ENCODE results near the gene CHST8. TPM values are rescaled to one million over a fixed set of nuclear protein-coding genes. Genes with fewer than 3 reads are reported as not detected.

Gene CHST8
- polyA plus RNA-seq, 2 of the 4 experiments (the other 2 are of a cell fraction), result not detected

GRCh38 chr19:33731881-33732280 is 110.1 kb downstream of the CHST8 start:
- WGBS (ENCODE audit: missing lambda C conversion rate), result 16% methylated on average over 7 of the region's 7 CpGs
- Histone ChIP-seq H3K9me3 (peaks cover 7% of the 10 kb centered on the region), H3K27ac (no peak overlapping the region), H3K4me1 (no peaks in the 10 kb centered on the region), H3K4me2 (no peak overlapping the region), H3K4me3 (no peak overlapping the region)
- POLR2A ChIA-PET, result no interaction called here
- CTCF ChIA-PET, result interaction anchor here (0.7 to 1.8 kb wide), 5 partner anchors 10 to 316 kb away, joined by 3 to 5 read pairs (median 4); no protein-coding TSS in a partner anchor
- DNase-seq (ENCODE audit: low read depth in 1 of 2, low spot score in 1 of 2) (no peak), FAIRE-seq (no peak), ATAC-seq (no peak)
- TF ChIP-seq MAFK (IDR thresholded peaks at IDR 0.05; ENCODE audit: partially characterized antibody) (no peak), FOSL2 (IDR thresholded peaks at IDR 0.05) (no peak), FOSL2 (CRISPR knock-in tag; IDR thresholded peaks at IDR 0.05) (no peak), RFX5 (IDR thresholded peaks at IDR 0.05) (no peak), GATA3 (IDR thresholded peaks at IDR 0.05; ENCODE audit: borderline replicate concordance) (no peak), CHD2 (IDR thresholded peaks at IDR 0.05; ENCODE audit: low read length, partially characterized antibody) (no peak), RAD21 (conservative IDR thresholded peaks at IDR 0.05 in 1 of 2, IDR thresholded peaks at IDR 0.05 in 1 of 2) (no peak), ZC3H11A (IDR thresholded peaks at IDR 0.05) (no peak), PBX3 (IDR thresholded peaks at IDR 0.05) (no peak), NR3C1 (IDR thresholded peaks at IDR 0.05) (no peak), ESRRA (IDR thresholded peaks at IDR 0.05; ENCODE audit: borderline replicate concordance, low read length) (no peak), EHF (CRISPR knock-in tag; IDR thresholded peaks at IDR 0.05) (no peak), HMGXB4 (CRISPR knock-in tag; IDR thresholded peaks at IDR 0.05; ENCODE audit: borderline replicate concordance) (no peak), TFCP2L1 (CRISPR knock-in tag; IDR thresholded peaks at IDR 0.05) (no peak), CTCF (IDR thresholded peaks at IDR 0.05) (no peak)

GRCh38 chr19:33734913-33735312 is 113.2 kb downstream of the CHST8 start:
- no peak for FAIRE-seq
- peaks cover 7% of the 10 kb centered on the region for H3K9me3 ChIP-seq
- H3K4me3 ChIP-seq, result no peak overlapping the region
- DNase-seq (ENCODE audit: low read depth in 1 of 2, low spot score in 1 of 2), result no peak
- 2% methylated on average over 3 of the region's 3 CpGs for WGBS (ENCODE audit: missing lambda C conversion rate)
- no peak overlapping the region for H3K27ac ChIP-seq
- POLR2A ChIA-PET, result no interaction called here
- CTCF ChIA-PET, result interaction anchor here (0.5 to 1.7 kb wide), 7 partner anchors 17 to 1747 kb away, joined by 3 to 7 read pairs (median 4); no protein-coding TSS in a partner anchor
- H3K4me2 ChIP-seq, result no peak overlapping the region
- ATAC-seq, result no peak
- no peaks in the 10 kb centered on the region for H3K4me1 ChIP-seq
- no peak for TF ChIP-seq FOSL2 (IDR thresholded peaks at IDR 0.05)
- TF ChIP-seq FOSL2 (CRISPR knock-in tag; IDR thresholded peaks at IDR 0.05), result no peak
- no peak for TF ChIP-seq HOXA7 (CRISPR knock-in tag; IDR thresholded peaks at IDR 0.05)
- no peak for TF ChIP-seq TP53 (CRISPR knock-in tag; IDR thresholded peaks at IDR 0.05)
- no peak for TF ChIP-seq HMGXB4 (CRISPR knock-in tag; IDR thresholded peaks at IDR 0.05; ENCODE audit: borderline replicate concordance)
- no peak for TF ChIP-seq CHD4 (IDR thresholded peaks at IDR 0.05; ENCODE audit: borderline replicate concordance)
- no peak for TF ChIP-seq ESRRA (IDR thresholded peaks at IDR 0.05; ENCODE audit: borderline replicate concordance, low read length)
- no peak for TF ChIP-seq NR3C1 (IDR thresholded peaks at IDR 0.05)
- TF ChIP-seq SMC3 (IDR thresholded peaks at IDR 0.05), result no peak
- no peak for TF ChIP-seq PBX3 (IDR thresholded peaks at IDR 0.05)
- no peak for TF ChIP-seq CBX2 (IDR thresholded peaks at IDR 0.05; ENCODE audit: borderline replicate concordance, low read depth)
- TF ChIP-seq ZC3H11A (IDR thresholded peaks at IDR 0.05), result no peak
- no peak for TF ChIP-seq JUNB (IDR thresholded peaks at IDR 0.05)
- no peak for TF ChIP-seq HES2 (IDR thresholded peaks at IDR 0.05)
- TF ChIP-seq CTCF (IDR thresholded peaks at IDR 0.05), result no peak
- TF ChIP-seq KDM5A (IDR thresholded peaks at IDR 0.05), result no peak
- no peak for TF ChIP-seq FOXS1 (CRISPR knock-in tag; IDR thresholded peaks at IDR 0.05)
- no peak for TF ChIP-seq EHMT2 (IDR thresholded peaks at IDR 0.05; ENCODE audit: low read depth)
- TF ChIP-seq POLR2AphosphoS2 (conservative IDR thresholded peaks at IDR 0.05; ENCODE audit: low read length), result no peak
- TF ChIP-seq HEYL (CRISPR knock-in tag; IDR thresholded peaks at IDR 0.05), result no peak
